Measurements from ENCODE around the gene KRT15.

The KRT15 gene

GRCh38 chr17:41553176-41553575 lies 34.5 kb upstream of the KRT15 start:
- H3K9ac ChIP-seq (ENCODE audit: low read depth, low read length): no peak overlapping the region
- no peak overlapping the region for H3K4me3 ChIP-seq (ENCODE audit: low read depth, low read length)
- peaks cover 1% of the 10 kb centered on the region; the same call in 1 of the 2 replicates for H3K27me3 ChIP-seq (ENCODE audit: control insufficient read depth, insufficient read depth, low read length)
- H3K36me3 ChIP-seq (ENCODE audit: control insufficient read depth, insufficient read depth, low read length): no peaks in the 10 kb centered on the region
- H3K27ac ChIP-seq (ENCODE audit: low read depth, low read length): no peak overlapping the region
- peaks cover 13% of the 10 kb centered on the region for H3K4me1 ChIP-seq (ENCODE audit: control insufficient read depth, insufficient read depth, low read length)
- no peaks in the 10 kb centered on the region for H3K9me3 ChIP-seq (ENCODE audit: control insufficient read depth, insufficient read depth, low read length)

DNA sequence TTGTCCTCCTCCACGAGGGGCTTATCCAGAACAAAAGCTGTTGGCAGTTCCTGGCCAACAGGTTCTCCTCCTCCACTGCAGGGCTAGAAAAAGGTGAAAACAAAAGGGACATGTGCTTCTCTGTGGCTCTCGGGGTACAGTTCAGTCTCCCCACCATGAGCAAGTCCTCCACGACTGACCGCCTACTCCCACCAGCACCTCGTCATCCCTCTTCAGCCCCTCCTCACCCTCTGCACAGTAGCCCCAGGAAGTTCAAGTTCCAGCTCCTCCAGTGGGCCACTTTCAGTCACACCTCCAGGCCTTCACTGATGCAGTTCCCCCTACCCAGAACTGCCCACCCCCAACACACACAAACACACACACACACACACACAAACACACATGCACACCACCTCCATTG lies 33.8 kb upstream of the KRT15 start:
- H3K4me3 ChIP-seq (ENCODE audit: low read depth, low read length): no peak overlapping the region
- H3K4me1 ChIP-seq (ENCODE audit: control insufficient read depth, insufficient read depth, low read length): peaks cover 21% of the 10 kb centered on the region
- H3K9ac ChIP-seq (ENCODE audit: low read depth, low read length): no peak overlapping the region
- no peaks in the 10 kb centered on the region for H3K36me3 ChIP-seq (ENCODE audit: control insufficient read depth, insufficient read depth, low read length)
- H3K27ac ChIP-seq (ENCODE audit: low read depth, low read length): no peak overlapping the region
- no peaks in the 10 kb centered on the region for H3K9me3 ChIP-seq (ENCODE audit: control insufficient read depth, insufficient read depth, low read length)
- peaks cover 4% of the 10 kb centered on the region; the same call in 1 of the 2 replicates for H3K27me3 ChIP-seq (ENCODE audit: control insufficient read depth, insufficient read depth, low read length)

DNA sequence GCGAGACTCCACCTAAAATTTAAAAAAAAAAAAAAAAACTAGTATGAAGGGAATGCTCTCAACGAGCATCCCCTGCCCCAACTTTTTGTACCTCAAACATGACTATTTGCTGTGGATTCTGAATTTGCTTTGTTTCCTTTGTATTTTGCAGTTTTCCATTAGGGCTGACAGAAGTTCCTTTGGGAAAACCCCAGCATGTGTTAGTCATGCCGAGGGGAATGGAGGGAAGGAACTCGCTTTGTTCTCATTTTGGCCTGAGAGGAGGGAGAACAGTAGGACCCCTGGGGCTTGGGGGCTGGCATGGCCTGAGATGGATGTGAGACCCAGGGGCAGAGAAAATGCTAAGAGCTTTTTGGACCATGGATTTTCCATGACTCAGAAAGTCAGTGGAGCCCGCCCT lies 32.7 kb upstream of the KRT15 start:
- H3K27ac ChIP-seq (ENCODE audit: low read depth, low read length): no peak overlapping the region
- peaks cover 26% of the 10 kb centered on the region for H3K4me1 ChIP-seq (ENCODE audit: control insufficient read depth, insufficient read depth, low read length)

DNA sequence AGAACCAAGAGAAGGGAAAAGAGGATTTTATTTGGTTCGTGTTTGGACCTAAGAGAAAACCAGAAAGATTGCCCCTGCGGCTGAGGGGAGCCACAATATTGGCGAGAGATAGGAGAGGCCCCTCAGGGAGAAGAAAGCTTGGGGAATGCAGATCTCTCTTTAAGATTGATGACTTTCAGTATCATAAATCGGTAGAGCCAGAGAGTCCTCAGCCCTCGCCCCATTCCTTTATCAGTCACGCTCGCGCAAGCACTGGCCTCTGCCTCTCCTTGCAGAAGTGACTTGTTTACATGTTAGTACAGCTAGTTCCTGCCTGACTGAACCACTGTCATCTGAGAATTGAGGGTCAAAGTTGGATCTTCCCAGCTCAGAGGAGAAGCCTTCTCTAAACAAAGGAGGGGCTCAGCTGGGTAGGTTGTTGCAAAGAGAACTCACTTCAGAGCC lies 30.9 kb upstream of the KRT15 start:
- no peaks in the 10 kb centered on the region for H3K36me3 ChIP-seq (ENCODE audit: control insufficient read depth, insufficient read depth, low read length)
- peaks cover 30% of the 10 kb centered on the region for H3K4me1 ChIP-seq (ENCODE audit: control insufficient read depth, insufficient read depth, low read length)
- no peaks in the 10 kb centered on the region for H3K9me3 ChIP-seq (ENCODE audit: control insufficient read depth, insufficient read depth, low read length)
- H3K9ac ChIP-seq (ENCODE audit: low read depth, low read length): no peak overlapping the region
- H3K4me3 ChIP-seq (ENCODE audit: low read depth, low read length): no peak overlapping the region
- H3K27me3 ChIP-seq (ENCODE audit: control insufficient read depth, insufficient read depth, low read length): peaks cover 4% of the 10 kb centered on the region; the same call in 1 of the 2 replicates
- H3K27ac ChIP-seq (ENCODE audit: low read depth, low read length): peak overlapping the region; percentile 77

More for the DNA sequence above, 32.7 kb upstream of the KRT15 start:
- H3K9me3 ChIP-seq (ENCODE audit: control insufficient read depth, insufficient read depth, low read length): no peaks in the 10 kb centered on the region
- no peak overlapping the region for H3K4me3 ChIP-seq (ENCODE audit: low read depth, low read length)
- no peak overlapping the region for H3K9ac ChIP-seq (ENCODE audit: low read depth, low read length)
- H3K27me3 ChIP-seq (ENCODE audit: control insufficient read depth, insufficient read depth, low read length): peaks cover 4% of the 10 kb centered on the region; the same call in 1 of the 2 replicates
- H3K36me3 ChIP-seq (ENCODE audit: control insufficient read depth, insufficient read depth, low read length): no peaks in the 10 kb centered on the region

DNA sequence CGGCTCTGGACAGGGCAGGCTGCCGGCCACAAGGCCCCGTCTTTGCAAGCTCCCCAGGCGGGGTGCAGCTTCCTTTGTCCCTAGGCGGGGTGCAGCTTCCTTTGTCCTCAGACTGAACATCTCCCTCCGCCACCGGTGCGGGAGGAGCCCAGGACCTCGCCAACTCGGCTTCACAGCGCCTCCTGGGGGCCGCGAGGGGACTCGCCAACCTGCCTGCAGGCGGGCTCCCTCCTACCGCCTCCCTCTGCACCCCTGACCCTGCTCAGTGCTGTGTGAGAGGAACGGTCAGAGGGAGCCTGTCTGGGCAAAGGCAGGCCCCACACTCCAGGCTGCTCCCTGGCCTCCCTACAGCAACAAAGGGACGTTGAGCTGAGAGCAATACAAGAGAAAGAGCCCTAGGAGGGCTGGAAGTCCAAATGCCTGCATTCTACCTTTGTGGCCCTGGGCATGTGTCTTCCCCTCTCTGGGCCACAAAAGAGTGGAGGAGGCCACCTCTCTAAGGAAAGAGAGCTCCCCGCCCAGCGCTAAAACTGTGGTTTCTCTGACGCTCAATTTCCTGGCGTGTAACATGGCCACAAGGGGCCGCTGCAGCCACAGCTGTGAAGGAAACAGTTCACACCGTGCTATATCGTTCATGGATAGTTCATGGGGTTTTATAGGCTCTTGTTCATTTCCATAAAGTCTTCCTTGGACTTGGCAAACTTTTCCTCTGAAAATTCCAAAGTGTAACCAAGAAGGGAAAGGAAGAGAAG lies 30.3 kb upstream of the KRT15 start:
- Histone ChIP-seq H3K27me3 (ENCODE audit: control insufficient read depth, insufficient read depth, low read length) (peaks cover 4% of the 10 kb centered on the region; the same call in 1 of the 2 replicates), H3K4me1 (ENCODE audit: control insufficient read depth, insufficient read depth, low read length) (peaks cover 26% of the 10 kb centered on the region), H3K36me3 (ENCODE audit: control insufficient read depth, insufficient read depth, low read length) (no peaks in the 10 kb centered on the region), H3K27ac (ENCODE audit: low read depth, low read length) (peak overlapping the region; percentile 77), H3K9me3 (ENCODE audit: control insufficient read depth, insufficient read depth, low read length) (no peaks in the 10 kb centered on the region), H3K4me3 (ENCODE audit: low read depth, low read length) (peak overlapping the region; percentile 47; the same call in 1 of the 2 replicates), H3K9ac (ENCODE audit: low read depth, low read length) (peak overlapping the region; percentile 57; the same call in 1 of the 2 replicates)

DNA sequence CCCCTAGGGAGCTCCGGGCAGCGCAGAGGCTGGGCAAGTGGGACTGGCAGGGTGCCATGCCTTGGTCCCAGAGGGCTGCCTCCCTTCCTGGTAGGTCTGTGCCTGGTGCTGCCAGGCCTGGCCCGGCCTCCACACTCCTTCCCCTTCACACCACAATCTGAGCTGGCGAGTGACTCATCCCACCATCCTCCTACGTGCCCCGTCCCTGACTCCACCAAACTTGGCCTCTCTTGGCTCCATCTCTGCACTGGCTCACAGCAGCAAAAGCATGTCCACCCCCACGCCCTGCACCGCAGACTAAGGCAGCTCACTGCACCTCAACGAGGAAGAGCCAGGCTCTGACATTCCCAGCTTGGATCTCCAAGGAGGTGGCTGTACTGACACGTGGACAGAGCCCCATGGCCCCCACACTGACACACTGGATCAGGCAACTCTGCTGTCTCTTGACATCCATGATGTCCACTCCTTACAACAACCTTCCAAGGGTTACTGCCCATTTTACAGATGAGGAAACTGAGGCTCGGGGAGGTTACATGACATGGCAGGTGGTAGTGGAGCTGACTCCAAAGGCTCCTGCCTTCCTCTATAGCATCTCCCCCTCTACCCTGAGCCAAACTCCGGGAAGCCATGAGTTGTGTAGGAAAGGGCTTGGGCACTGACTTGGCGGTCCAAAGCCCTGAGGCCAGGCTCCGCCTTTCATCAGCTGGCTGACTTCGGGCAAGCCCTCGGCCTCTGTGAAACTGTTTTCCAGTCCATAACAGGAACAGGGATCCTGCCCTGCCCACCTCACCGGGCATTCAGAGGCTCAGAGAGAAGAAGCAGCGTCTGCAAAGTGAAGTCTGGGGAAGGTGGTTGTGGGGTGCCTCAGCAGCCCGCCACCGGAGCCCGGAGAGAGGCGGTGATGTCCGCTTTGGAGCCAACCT lies 29.5 kb upstream of the KRT15 start:
- Histone ChIP-seq H3K4me1 (ENCODE audit: control insufficient read depth, insufficient read depth, low read length) (peaks cover 24% of the 10 kb centered on the region), H3K4me3 (ENCODE audit: low read depth, low read length) (peak overlapping the region; percentile 31; the same call in 1 of the 2 replicates)

DNA sequence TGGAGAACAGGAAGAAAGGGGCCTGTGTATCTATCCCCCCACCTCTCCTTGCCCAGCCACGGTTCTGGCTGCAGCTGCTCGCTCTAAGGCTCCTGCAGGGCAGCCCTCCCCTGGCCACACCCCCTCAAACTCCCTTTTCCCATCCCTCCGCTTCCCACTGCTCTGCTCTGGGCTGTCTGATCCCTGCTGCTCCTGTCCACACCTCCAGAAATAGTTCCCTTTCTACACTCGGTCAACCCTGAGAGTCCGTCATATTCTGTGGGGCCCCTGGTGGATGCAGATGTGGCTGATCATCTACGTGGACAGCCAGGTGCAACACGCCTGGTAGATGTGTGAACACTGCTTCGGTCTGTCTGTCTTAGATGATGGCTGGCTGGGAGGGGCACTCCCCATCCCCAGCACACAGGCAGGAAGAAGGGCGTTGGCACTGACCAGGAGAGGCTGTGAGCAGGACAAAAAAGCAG lies 28.7 kb upstream of the KRT15 start:
- H3K36me3 ChIP-seq (ENCODE audit: control insufficient read depth, insufficient read depth, low read length): no peaks in the 10 kb centered on the region
- peaks cover 24% of the 10 kb centered on the region for H3K4me1 ChIP-seq (ENCODE audit: control insufficient read depth, insufficient read depth, low read length)
- H3K4me3 ChIP-seq (ENCODE audit: low read depth, low read length): no peak overlapping the region
- H3K9me3 ChIP-seq (ENCODE audit: control insufficient read depth, insufficient read depth, low read length): no peaks in the 10 kb centered on the region
- H3K27me3 ChIP-seq (ENCODE audit: control insufficient read depth, insufficient read depth, low read length): peaks cover 4% of the 10 kb centered on the region; the same call in 1 of the 2 replicates
- no peak overlapping the region for H3K27ac ChIP-seq (ENCODE audit: low read depth, low read length)
- no peak overlapping the region for H3K9ac ChIP-seq (ENCODE audit: low read depth, low read length)

More for the DNA sequence above, 29.5 kb upstream of the KRT15 start:
- Histone ChIP-seq H3K9ac (ENCODE audit: low read depth, low read length) (peak overlapping the region; percentile 26; the same call in 1 of the 2 replicates), H3K27me3 (ENCODE audit: control insufficient read depth, insufficient read depth, low read length) (peaks cover 4% of the 10 kb centered on the region; the same call in 1 of the 2 replicates), H3K36me3 (ENCODE audit: control insufficient read depth, insufficient read depth, low read length) (no peaks in the 10 kb centered on the region), H3K9me3 (ENCODE audit: control insufficient read depth, insufficient read depth, low read length) (no peaks in the 10 kb centered on the region), H3K27ac (ENCODE audit: low read depth, low read length) (no peak overlapping the region)

- H3K4me1 ChIP-seq (ENCODE audit: control insufficient read depth, insufficient read depth, low read length): peaks cover 24% of the 10 kb centered on the region
- no peaks in the 10 kb centered on the region for H3K9me3 ChIP-seq (ENCODE audit: control insufficient read depth, insufficient read depth, low read length)
- no peak overlapping the region for H3K4me3 ChIP-seq (ENCODE audit: low read depth, low read length)
- H3K27me3 ChIP-seq (ENCODE audit: control insufficient read depth, insufficient read depth, low read length): peaks cover 4% of the 10 kb centered on the region; the same call in 1 of the 2 replicates
- H3K36me3 ChIP-seq (ENCODE audit: control insufficient read depth, insufficient read depth, low read length): no peaks in the 10 kb centered on the region
- no peak overlapping the region for H3K27ac ChIP-seq (ENCODE audit: low read depth, low read length)
- H3K9ac ChIP-seq (ENCODE audit: low read depth, low read length): no peak overlapping the region
Measured at GRCh38 chr17:41546819-41547218, 28.1 kb upstream of the KRT15 start.

- Histone ChIP-seq H3K4me3 (ENCODE audit: low read depth, low read length) (no peak overlapping the region), H3K4me1 (ENCODE audit: control insufficient read depth, insufficient read depth, low read length) (peaks cover 24% of the 10 kb centered on the region), H3K27me3 (ENCODE audit: control insufficient read depth, insufficient read depth, low read length) (peaks cover 4% of the 10 kb centered on the region; the same call in 1 of the 2 replicates), H3K9ac (ENCODE audit: low read depth, low read length) (no peak overlapping the region), H3K9me3 (ENCODE audit: control insufficient read depth, insufficient read depth, low read length) (no peaks in the 10 kb centered on the region), H3K27ac (ENCODE audit: low read depth, low read length) (no peak overlapping the region), H3K36me3 (ENCODE audit: control insufficient read depth, insufficient read depth, low read length) (no peaks in the 10 kb centered on the region)
Measured at GRCh38 chr17:41545829-41546410, 27.2 kb upstream of the KRT15 start.

GRCh38 chr17:41544935-41545334 lies 26.2 kb upstream of the KRT15 start:
- Histone ChIP-seq H3K4me3 (ENCODE audit: low read depth, low read length) (no peak overlapping the region), H3K36me3 (ENCODE audit: control insufficient read depth, insufficient read depth, low read length) (no peaks in the 10 kb centered on the region), H3K9ac (ENCODE audit: low read depth, low read length) (no peak overlapping the region), H3K27ac (ENCODE audit: low read depth, low read length) (peak overlapping the region; percentile 53), H3K27me3 (ENCODE audit: control insufficient read depth, insufficient read depth, low read length) (peaks cover 4% of the 10 kb centered on the region; the same call in 1 of the 2 replicates), H3K4me1 (ENCODE audit: control insufficient read depth, insufficient read depth, low read length) (peaks cover 24% of the 10 kb centered on the region), H3K9me3 (ENCODE audit: control insufficient read depth, insufficient read depth, low read length) (no peaks in the 10 kb centered on the region)

Measured in HUES48 (cell line).